Left renal pelvis (tissue), 4 donors: ENCODE data around the gene ANKRD24. TPM values are rescaled to one million over a fixed set of nuclear protein-coding genes. Genes with fewer than 3 reads are reported as not detected.
"Not testable (repeated sequence)": the region's sequence is repeated elsewhere in the genome, so short reads cannot be mapped to it uniquely, and the experiment has no call there.

Source experiments
- DNase-seq, 4 donors: peaks; one replicate each; pipeline ENCODE4 v3.0.0-alpha.2; 2013; ENCODE audit warnings: low read depth in 4 of 4, low spot score in 3 of 4
- polyA plus RNA-seq, 4 donors: library from polyadenylated mRNA; unstranded; fragments of 120-200 nt; gene quantifications; one replicate each; pipeline ENCODE4 v1.2.1, GENCODE V29; 2013; ENCODE audit not compliant: insufficient read length in 4 of 4

The ANKRD24 gene
- 1 to 10 TPM in 3 of 4 donors, under 1 TPM in 1; 0.83 to 2.0 (median 1.4) TPM for polyA plus RNA-seq

- peak; percentile 87 to 91 (median 87) for DNase-seq
These were observed at the start of gene ANKRD24, which contains the start of gene SIRT6 for GRCh38 chr19:4182084-4182810. TSS of gene ANKRD24 (plus strand) at chr19:4182689. CDS start at chr19:4186426, 3,737 bp downstream. TSS of gene SIRT6 (minus strand) at chr19:4182563. CDS start at chr19:4182539, 24 bp downstream.

- DNase-seq: no peak
These were observed 48.1 kb upstream of the ANKRD24 start for GRCh38 chr19:4134351-4134750.

- DNase-seq: not testable (repeated sequence)
These were observed 47.1 kb upstream of the ANKRD24 start for GRCh38 chr19:4135386-4135785.

DNA sequence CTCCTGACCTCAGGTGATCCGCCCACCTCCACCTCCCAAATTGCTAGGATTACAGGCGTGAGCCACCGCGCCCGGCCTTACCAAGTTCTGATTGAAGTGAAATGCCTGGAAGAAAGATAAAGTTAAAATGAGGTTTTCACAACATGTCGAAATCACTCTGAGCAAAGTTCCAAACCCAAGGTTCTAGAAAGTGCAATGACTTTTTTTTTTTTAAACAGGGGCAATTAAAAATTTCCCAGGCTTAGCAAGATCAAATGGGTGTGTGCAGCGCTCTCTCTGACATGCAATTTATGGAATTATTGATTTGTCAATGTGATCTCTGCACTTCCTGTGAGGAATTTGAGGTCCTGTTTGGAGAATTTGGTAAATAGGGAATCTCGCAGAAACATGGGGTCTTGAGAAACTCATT is 45.8 kb upstream of the ANKRD24 start:
- no peak for DNase-seq

- no peak for DNase-seq
These were observed 44.0 kb upstream of the ANKRD24 start for GRCh38 chr19:4138445-4138844.

- DNase-seq: no peak
These were observed 42.8 kb upstream of the ANKRD24 start for GRCh38 chr19:4139614-4140236.

DNA sequence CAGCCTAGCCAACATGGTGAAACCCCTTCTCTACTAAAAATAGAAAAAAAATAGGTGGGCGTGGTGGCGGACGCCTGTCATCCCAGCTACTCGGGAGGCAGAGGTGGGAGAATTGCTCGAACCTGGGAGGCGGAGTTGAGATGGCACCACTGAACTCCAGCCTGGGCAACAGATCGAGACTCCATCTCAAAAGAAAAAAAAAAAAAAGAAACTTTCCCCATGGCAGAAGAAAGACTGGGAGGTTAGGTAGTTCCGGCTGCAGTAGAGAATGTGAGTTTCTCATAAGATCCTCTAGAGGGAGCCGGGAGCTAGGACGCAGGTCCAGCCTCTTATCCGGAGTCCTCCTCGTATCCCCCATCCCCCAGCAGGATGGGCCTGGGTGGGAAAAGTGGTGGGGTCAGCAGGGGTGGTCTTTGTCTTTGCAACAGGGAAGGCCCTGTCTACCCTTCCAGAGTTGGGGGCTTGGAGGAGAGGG is 42.2 kb upstream of the ANKRD24 start:
- no peak for DNase-seq

GRCh38 chr19:4142916-4143315 is 39.6 kb upstream of the ANKRD24 start:
- DNase-seq: not testable (repeated sequence)

GRCh38 chr19:4144666-4145249 is 37.7 kb upstream of the ANKRD24 start:
- DNase-seq: no peak

GRCh38 chr19:4149518-4150288 is 32.8 kb upstream of the ANKRD24 start:
- DNase-seq: no peak

- DNase-seq: no peak
These were observed 30.9 kb upstream of the ANKRD24 start for GRCh38 chr19:4151623-4152022.

GRCh38 chr19:4152241-4152998 is 30.1 kb upstream of the ANKRD24 start:
- DNase-seq: no peak

DNA sequence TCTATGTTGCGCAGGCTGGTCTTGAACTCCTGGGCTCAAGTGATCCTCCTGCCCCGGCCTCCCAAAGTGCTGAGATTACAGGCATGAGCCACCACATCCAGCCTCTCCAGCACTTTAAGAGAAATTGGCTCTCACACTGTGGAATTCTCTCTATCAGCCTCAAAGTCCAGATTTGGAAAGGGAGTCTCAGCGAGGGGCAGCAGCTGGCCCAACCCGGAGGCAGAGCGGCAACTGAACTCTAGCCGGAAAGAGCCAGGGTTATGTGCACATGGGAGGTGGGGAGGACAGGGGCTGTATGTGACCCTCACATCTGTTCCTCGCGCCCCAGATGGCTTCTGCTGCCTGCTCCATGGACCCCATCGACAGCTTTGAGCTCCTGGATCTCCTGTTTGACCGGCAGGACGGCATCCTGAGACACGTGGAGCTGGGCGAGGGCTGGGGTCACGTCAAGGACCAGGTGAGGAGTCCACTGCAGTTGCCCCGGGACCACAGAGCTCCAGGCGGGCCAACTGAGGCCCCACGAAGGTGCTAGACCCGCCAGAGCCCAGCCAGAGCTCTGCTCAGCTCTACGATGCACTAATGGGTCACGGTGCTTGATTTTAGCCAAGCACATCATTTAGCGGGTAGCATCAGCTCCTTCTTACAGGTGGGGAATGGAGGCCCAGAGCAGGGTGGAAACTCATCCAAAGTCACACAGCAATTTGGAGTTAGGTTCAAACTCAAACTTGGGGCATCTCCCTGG is 27.7 kb upstream of the ANKRD24 start:
- no peak for DNase-seq

- DNase-seq: no peak
These were observed 25.3 kb upstream of the ANKRD24 start for GRCh38 chr19:4157164-4157563.

GRCh38 chr19:4157971-4158370 is 24.5 kb upstream of the ANKRD24 start:
- not testable (repeated sequence) for DNase-seq

- no peak for DNase-seq
These were observed 20.9 kb upstream of the ANKRD24 start for GRCh38 chr19:4161415-4162077.

- no peak for DNase-seq
These were observed 18.2 kb upstream of the ANKRD24 start for GRCh38 chr19:4164262-4164661.

- DNase-seq: no peak
These were observed 10.8 kb upstream of the ANKRD24 start for GRCh38 chr19:4171676-4172075.
